IMR-90 (cell line): ENCODE results near the gene GMPR. TPM values are rescaled to one million over a fixed set of nuclear protein-coding genes. Genes with fewer than 3 reads are reported as not detected.

Source experiments
- ATAC-seq: fragments of 200-7000 bp; cut with Tn5 transposase; 2 replicates; pipeline ENCODE4 v1.9.1; 2020; ENCODE audit warnings: low read depth, mild to moderate bottlenecking, moderate library complexity
- BruUV-seq: library from RNA; stranded (reverse); fragments of 400-500 nt; replicated peaks from 2 replicates; lab custom pipeline; 2021; lab: Mats Ljungman, UMichigan
- CTCF ChIA-PET: fragments of 300-600 bp; formaldehyde crosslinking; extraction: SDS; loops from one replicate; lab custom pipeline; 2021; ENCODE audit warnings: antibody characterized with exemption; lab: Yijun Ruan, JAX
- POLR2A ChIA-PET: fragments of 300-600 bp; sonication (Branson Sonifier 250); formaldehyde crosslinking; loops from one replicate; lab custom pipeline; 2022; ENCODE audit warnings: antibody characterized with exemption; ENCODE audit not compliant: unreplicated experiment; lab: Charles Lee
- DNase-seq: peaks from one replicate; pipeline ENCODE4 v3.0.0; 2013
- H2AFZ ChIP-seq: replicated peaks from 2 replicates; pipeline ENCODE3; 2013; ENCODE audit warnings: low read length, mild to moderate bottlenecking; ENCODE audit not compliant: poor library complexity
- H2AK5ac ChIP-seq: 2 replicates; pipeline ENCODE4 v1.6.1; 2013; ENCODE audit warnings: low read depth, low read length, inconsistent platforms
- H2AK9ac ChIP-seq: replicated peaks from 2 replicates; pipeline ENCODE3; 2013; ENCODE audit warnings: mild to moderate bottlenecking, low read depth, low read length, moderate library complexity; ENCODE audit not compliant: poor library complexity
- H2BK120ac ChIP-seq: 2 replicates; pipeline ENCODE4 v1.6.1; 2013; ENCODE audit warnings: low read depth, low read length, inconsistent platforms
- H2BK15ac ChIP-seq: 3 replicates; pipeline ENCODE4 v1.6.1; 2013; ENCODE audit warnings: low read depth, low read length, inconsistent platforms
- H2BK20ac ChIP-seq: 2 replicates; pipeline ENCODE4 v1.6.1; 2013; ENCODE audit warnings: low read depth, mild to moderate bottlenecking, inconsistent platforms, low read length, moderate library complexity
- H2BK5ac ChIP-seq: 2 replicates; pipeline ENCODE4 v1.6.1; 2013; ENCODE audit warnings: mild to moderate bottlenecking, low read depth, low read length, inconsistent platforms; ENCODE audit not compliant: poor library complexity, severe bottlenecking
- H3K14ac ChIP-seq: replicated peaks from 2 replicates; pipeline ENCODE4 v1.6.1; 2013; ENCODE audit warnings: low read depth, low read length, inconsistent platforms
- H3K18ac ChIP-seq: 2 replicates; pipeline ENCODE4 v1.6.1; 2013; ENCODE audit warnings: low read depth, low read length, control low read depth
- H3K23ac ChIP-seq: 2 replicates; pipeline ENCODE4 v1.6.1; 2013; ENCODE audit warnings: low read depth, low read length, inconsistent platforms
- H3K27ac ChIP-seq: 2 replicates; pipeline ENCODE4 v1.5.1; 2013; ENCODE audit warnings: mild to moderate bottlenecking, control low read depth, low read length; ENCODE audit not compliant: insufficient read depth
- H3K27me3 ChIP-seq: 2 replicates; pipeline ENCODE4 v1.6.1; 2013; ENCODE audit warnings: low read length; ENCODE audit not compliant: control insufficient read depth, insufficient read depth
- H3K36me3 ChIP-seq: 2 replicates; pipeline ENCODE4 v1.6.1; 2013; ENCODE audit warnings: low read length, mixed read lengths; ENCODE audit not compliant: control insufficient read depth, insufficient read depth
- H3K4ac ChIP-seq: 2 replicates; pipeline ENCODE4 v1.6.1; 2013; ENCODE audit warnings: low read depth, low read length, inconsistent platforms
- H3K4me1 ChIP-seq: 2 replicates; pipeline ENCODE4 v1.6.1; 2013; ENCODE audit warnings: low read length, mixed read lengths; ENCODE audit not compliant: control insufficient read depth, insufficient read depth
- H3K4me2 ChIP-seq: 2 replicates; pipeline ENCODE4 v1.6.1; 2013; ENCODE audit warnings: low read depth, mild to moderate bottlenecking, control low read depth, low read length, moderate library complexity
- H3K4me3 ChIP-seq: 2 replicates; pipeline ENCODE4 v1.5.1; 2013; ENCODE audit warnings: low read depth, mild to moderate bottlenecking, control low read depth, low read length, moderate library complexity; ENCODE audit not compliant: insufficient read depth
- H3K56ac ChIP-seq: 2 replicates; pipeline ENCODE4 v1.6.1; 2013; ENCODE audit warnings: low read length, inconsistent platforms; ENCODE audit not compliant: insufficient read depth; ENCODE audit errors: extremely low read depth
- H3K79me1 ChIP-seq, 2 experiments: 2 replicates each; pipeline ENCODE4 v1.6.1; 2013; ENCODE audit warnings: low read length in 2 of 2, inconsistent platforms in 1 of 2, low read depth in 1 of 2
- H3K9ac ChIP-seq: 2 replicates; pipeline ENCODE4 v1.6.1; 2013; ENCODE audit warnings: low read depth, low read length, control low read depth
- H3K9me1 ChIP-seq: 2 replicates; pipeline ENCODE4 v1.6.1; 2013; ENCODE audit warnings: low read length, inconsistent platforms; ENCODE audit not compliant: insufficient read depth
- H3K9me3 ChIP-seq: 2 replicates; pipeline ENCODE4 v1.6.1; 2013; ENCODE audit warnings: low read length; ENCODE audit not compliant: control insufficient read depth, insufficient read depth
- H4K20me1 ChIP-seq: 2 replicates; pipeline ENCODE4 v1.6.1; 2013; ENCODE audit warnings: low read length, inconsistent platforms; ENCODE audit not compliant: insufficient read depth
- H4K5ac ChIP-seq: 2 replicates; pipeline ENCODE4 v1.6.1; 2013; ENCODE audit warnings: mild to moderate bottlenecking, low read depth, low read length, control low read depth
- H4K8ac ChIP-seq, 2 experiments: 2 replicates each; pipeline ENCODE4 v1.6.1; 2013; ENCODE audit warnings: low read depth in 2 of 2, low read length in 2 of 2, control low read depth in 1 of 2, inconsistent platforms in 1 of 2
- H4K91ac ChIP-seq: 2 replicates; pipeline ENCODE4 v1.6.1; 2013; ENCODE audit warnings: low read depth, low read length, inconsistent platforms; ENCODE audit not compliant: insufficient read depth
- BHLHE40 ChIP-seq: fragments of 150-350 bp; IDR thresholded peaks from 2 replicates; pipeline ENCODE4 v1.6.1; 2016; ENCODE audit warnings: mild to moderate bottlenecking, low read depth, low read length
- CEBPB ChIP-seq: IDR thresholded peaks from 2 replicates; pipeline ENCODE4 v1.6.1; 2012; ENCODE audit warnings: low read depth, low read length, improper control_type of control experiment
- CTCF ChIP-seq: conservative IDR thresholded peaks from 2 replicates; pipeline ENCODE4 v1.5.1; 2012; ENCODE audit warnings: mild to moderate bottlenecking, low read depth, low read length, improper control_type of control experiment
- FOS ChIP-seq: fragments of 150-350 bp; IDR thresholded peaks from 2 replicates; pipeline ENCODE4 v1.6.1; 2016; ENCODE audit warnings: low read depth, low read length
- MAFK ChIP-seq: IDR thresholded peaks from 2 replicates; pipeline ENCODE4 v1.6.1; 2012; ENCODE audit warnings: low read depth, low read length, improper control_type of control experiment
- MAZ ChIP-seq: IDR thresholded peaks from 2 replicates; pipeline ENCODE4 v1.6.1; 2012; ENCODE audit warnings: low read depth, mild to moderate bottlenecking, low read length, improper control_type of control experiment, moderate library complexity, borderline replicate concordance
- POLR2A ChIP-seq: IDR thresholded peaks from 2 replicates; pipeline ENCODE4 v1.6.1; 2012; ENCODE audit warnings: mild to moderate bottlenecking, low read depth, low read length
- RAD21 ChIP-seq: IDR thresholded peaks from 2 replicates; pipeline ENCODE4 v1.6.1; 2012; ENCODE audit warnings: low read length, improper control_type of control experiment
- RCOR1 ChIP-seq: IDR thresholded peaks from 2 replicates; pipeline ENCODE4 v1.6.1; 2012; ENCODE audit warnings: mild to moderate bottlenecking, low read length, improper control_type of control experiment; ENCODE audit not compliant: insufficient replicate concordance
- RFX5 ChIP-seq: IDR thresholded peaks from 2 replicates; pipeline ENCODE4 v1.8.0; 2012; ENCODE audit warnings: low read depth, mild to moderate bottlenecking, low read length, moderate library complexity
- SMC3 ChIP-seq: fragments of 150-350 bp; IDR thresholded peaks from 2 replicates; pipeline ENCODE4 v1.6.1; 2016; ENCODE audit warnings: low read depth, mild to moderate bottlenecking, antibody characterized with exemption, low read length, moderate library complexity
- WGBS, 2 experiments: methylation state at CpG; one replicate each; pipeline versions ENCODE4 v1.1.5 to v1.1.7; 2013; ENCODE audit warnings: missing lambda C conversion rate in 2 of 2; ENCODE audit not compliant: insufficient read length in 1 of 2; ENCODE audit errors: extremely low coverage in 2 of 2; 5-methylcytosine and 5-hydroxymethylcytosine counted together
- dilution Hi-C: fragments of 300-500 bp; cut with HindIII; formaldehyde crosslinking; loops from one replicate; pipeline ENCODE4 v1.14.3; 2018; ENCODE audit warnings: low sequenced_read_pairs; ENCODE audit not compliant: unreplicated experiment
- in situ Hi-C: fragments of 300-500 bp; cut with MboI; formaldehyde crosslinking; loops from 3 replicates; pipeline ENCODE4 v1.14.3; 2019; ENCODE audit warnings: low sequenced_read_pairs, inconsistent platforms, mixed read lengths
- intact Hi-C: fragments of 100-400 bp; cut with micrococcal nuclease; formaldehyde crosslinking; loops from 2 replicates; pipeline ENCODE4 v1.10.0; 2022
- polyA plus RNA-seq, 3 experiments: library from polyadenylated mRNA; depleted of rRNA; stranded (reverse); fragments of >200 nt; gene quantifications; 2 replicates each; pipeline ENCODE4 v1.2.3, GENCODE V29; 2012; ENCODE audit warnings: low replicate concordance in 1 of 3
- total RNA-seq: library from RNA; depleted of rRNA; stranded (reverse); fragments of >200 nt; gene quantifications from 2 replicates; pipeline ENCODE4 v1.2.3, GENCODE V29; 2012
- TF ChIP-seq, protein P1 (sequence below): fragments of 150-350 bp; IDR thresholded peaks from 2 replicates; pipeline ENCODE4 v1.6.1; 2016; ENCODE audit warnings: low read depth, mild to moderate bottlenecking, low read length, moderate library complexity, borderline replicate concordance
- TF ChIP-seq, protein P2 (sequence below): fragments of 150-350 bp; IDR thresholded peaks from 2 replicates; pipeline ENCODE4 v1.6.1; 2017; ENCODE audit warnings: mild to moderate bottlenecking, antibody characterized with exemption, low read length, low read depth

Gene GMPR
- total and polyA plus RNA-seq, 2 of the 4 experiments (the other 2 are of a cell fraction), result 6.3 to 8.6 TPM

DNA sequence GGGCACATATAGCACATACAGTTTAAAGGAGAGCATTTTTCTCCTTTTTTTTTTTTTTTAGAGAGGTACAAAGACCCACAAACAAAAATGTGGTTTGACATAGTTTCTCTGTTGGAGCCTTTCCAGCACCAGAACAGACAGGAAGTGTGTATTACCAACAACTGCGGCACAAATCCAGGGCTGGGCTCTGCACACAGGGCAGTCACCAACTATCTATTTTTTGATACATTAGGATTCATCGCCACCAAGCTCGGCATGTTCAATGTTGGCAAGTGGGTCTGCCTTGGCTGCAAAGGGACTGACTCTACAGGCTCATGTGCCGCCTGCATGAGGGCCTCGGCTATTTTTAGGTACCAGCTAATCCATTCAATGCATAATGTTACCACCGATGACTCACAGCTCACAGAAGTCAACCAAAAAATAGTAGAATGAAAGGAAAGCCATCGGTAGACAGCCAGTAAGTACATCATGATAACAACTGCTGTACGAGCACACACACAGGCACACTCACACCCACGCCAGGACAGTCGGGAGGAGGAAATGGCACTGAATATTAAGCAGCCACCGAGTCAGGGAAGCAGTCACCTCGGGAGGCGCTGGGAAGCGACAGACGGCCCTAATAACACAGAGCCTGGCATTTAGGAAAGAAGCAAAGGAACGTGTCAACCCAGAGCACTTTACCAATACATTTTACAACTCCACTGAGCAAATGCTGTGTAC lies 81.6 kb downstream of the GMPR start:
- Histone ChIP-seq H4K8ac (peak overlapping the region in 1 of 2 experiments; percentile 87; a peak in 1 of 4 replicates), H3K27ac (peak overlapping the region; percentile 65), H3K56ac (no peak overlapping the region), H3K23ac (peak overlapping the region; percentile 88), H4K20me1 (peaks cover 34% of the 10 kb centered on the region), H3K18ac (peak overlapping the region; percentile 28), H2BK15ac (peak overlapping the region; percentile 37; the same call in 1 of the 3 replicates), H2BK120ac (peak overlapping the region; percentile 71), H3K14ac (peak overlapping the region; percentile 73), H2AK5ac (peak overlapping the region; percentile 62), H3K9me3 (no peaks in the 10 kb centered on the region), H2BK5ac (peak overlapping the region; percentile 64), H3K27me3 (no peaks in the 10 kb centered on the region), H3K4me1 (peaks cover 24% of the 10 kb centered on the region), H3K9me1 (peaks cover 26% of the 10 kb centered on the region), H4K91ac (peak overlapping the region; percentile 39), H3K4me2 (peak overlapping the region; percentile 91), H3K36me3 (no peaks in the 10 kb centered on the region), H3K4ac (peak overlapping the region; percentile 68), H3K79me1 (peaks cover 4 to 32% of the 10 kb centered on the region in 2 experiments; a peak in 2 of 4 replicates), H2AFZ (peak overlapping the region; percentile 36), H3K9ac (no peak overlapping the region), H3K4me3 (no peak overlapping the region; the same call in 1 of the 2 replicates), H2AK9ac (no peak overlapping the region), H4K5ac (no peak overlapping the region), H2BK20ac (peak overlapping the region; percentile 62; the same call in 1 of the 2 replicates)
- intact Hi-C loops, result loop anchor here (5.0 kb wide), 1 partner anchor 1942 kb away; the partner anchor contains the start of gene DEK
- ChIA-PET CTCF (interaction anchor here (0.9 kb wide), 1 partner anchor 12 kb away, joined by 3 read pairs; no protein-coding TSS in a partner anchor), POLR2A (interaction anchor here (0.5 kb wide), 1 partner anchor 11 kb away, joined by 3 read pairs; no protein-coding TSS in a partner anchor)
- ATAC-seq (peak; percentile 52), DNase-seq (peak; percentile 98)
- in situ Hi-C loops, result no loop called here
- dilution Hi-C loops, result no loop called here
- no TSS peak for BruUV-seq
- WGBS, 2 experiments, result 0% methylated on average over 2 of the region's 16 CpGs; no CpG with 5 or more reads in 1 of the 2 experiments
- no peak for TF ChIP-seq MAFK
- peak; percentile 40; the same call in 1 of the 2 replicates for TF ChIP-seq MAZ
- TF ChIP-seq RAD21, result 0 out of 2 replicates have a peak, but pooled peaks have one; percentile 1
- TF ChIP-seq, protein P1, sequence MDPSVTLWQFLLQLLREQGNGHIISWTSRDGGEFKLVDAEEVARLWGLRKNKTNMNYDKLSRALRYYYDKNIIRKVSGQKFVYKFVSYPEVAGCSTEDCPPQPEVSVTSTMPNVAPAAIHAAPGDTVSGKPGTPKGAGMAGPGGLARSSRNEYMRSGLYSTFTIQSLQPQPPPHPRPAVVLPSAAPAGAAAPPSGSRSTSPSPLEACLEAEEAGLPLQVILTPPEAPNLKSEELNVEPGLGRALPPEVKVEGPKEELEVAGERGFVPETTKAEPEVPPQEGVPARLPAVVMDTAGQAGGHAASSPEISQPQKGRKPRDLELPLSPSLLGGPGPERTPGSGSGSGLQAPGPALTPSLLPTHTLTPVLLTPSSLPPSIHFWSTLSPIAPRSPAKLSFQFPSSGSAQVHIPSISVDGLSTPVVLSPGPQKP, result no peak
- peak; percentile 93 for TF ChIP-seq BHLHE40
- peak; percentile 95 for TF ChIP-seq FOS
- TF ChIP-seq POLR2A, result peak; percentile 62
- no peak for TF ChIP-seq CEBPB
- TF ChIP-seq SMC3, result no peak
- TF ChIP-seq RFX5, result no peak
- TF ChIP-seq, protein P2, sequence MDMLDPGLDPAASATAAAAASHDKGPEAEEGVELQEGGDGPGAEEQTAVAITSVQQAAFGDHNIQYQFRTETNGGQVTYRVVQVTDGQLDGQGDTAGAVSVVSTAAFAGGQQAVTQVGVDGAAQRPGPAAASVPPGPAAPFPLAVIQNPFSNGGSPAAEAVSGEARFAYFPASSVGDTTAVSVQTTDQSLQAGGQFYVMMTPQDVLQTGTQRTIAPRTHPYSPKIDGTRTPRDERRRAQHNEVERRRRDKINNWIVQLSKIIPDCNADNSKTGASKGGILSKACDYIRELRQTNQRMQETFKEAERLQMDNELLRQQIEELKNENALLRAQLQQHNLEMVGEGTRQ, result peak; percentile 59; the same call in 1 of the 2 replicates
- TF ChIP-seq CTCF, result no peak
- TF ChIP-seq RCOR1, result no peak
